ENCODE results near the gene FEV. TPM values are rescaled to one million over a fixed set of nuclear protein-coding genes. Genes with fewer than 3 reads are reported as not detected.

Gene FEV
- total and polyA plus RNA-seq, 11 donors, result not detected

- Histone ChIP-seq H3K27me3 (peaks cover 8 to 46% (median 20%) of the 10 kb centered on the region in 9 donors), H3K36me3 (no peaks in the 10 kb centered on the region), H3K27ac (no peak overlapping the region), H3K4me3 (no peak overlapping the region), H3K4me1 (no peaks in the 10 kb centered on the region), H3K9me3 (no peaks in the 10 kb centered on the region)
- ATAC-seq, result peak in 3 of 4 donors; percentile 80 to 89 (median 85)
- 40 to 64% (median 43%) methylated on average over 6 to 9 of the region's 9 CpGs for WGBS, 4 donors
- TF ChIP-seq POLR2A (IDR thresholded peaks at IDR 0.05) (no peak), CTCF (IDR thresholded peaks at IDR 0.05) (peak; percentile 88 to 98 (median 96))
- intact Hi-C loops (cut with DNase I), result loop anchor here in 3 of 10 donors (1.0 to 10.0 kb wide), 3 partner anchors 125 to 127 kb away; no protein-coding TSS in a partner anchor
- peak; percentile 68 to 85 (median 77) for DNase-seq
Measured at GRCh38 chr2:219029829-219030165, 44.8 kb upstream of the FEV start.

- DNase-seq (no peak), ATAC-seq (no peak)
- H3K4me1 ChIP-seq, result no peaks in the 10 kb centered on the region
- H3K9me3 ChIP-seq, result no peaks in the 10 kb centered on the region
- no peak overlapping the region for H3K4me3 ChIP-seq
- TF ChIP-seq CTCF (IDR thresholded peaks at IDR 0.05), result no peak
- no peak for TF ChIP-seq POLR2A (IDR thresholded peaks at IDR 0.05)
- peaks cover 8 to 40% (median 20%) of the 10 kb centered on the region in 9 donors for H3K27me3 ChIP-seq
- H3K36me3 ChIP-seq, result no peaks in the 10 kb centered on the region
- WGBS, 4 donors, result 69 to 72% (median 70%) methylated on average over 11 to 13 of the region's 13 CpGs
- H3K27ac ChIP-seq, result no peak overlapping the region
- intact Hi-C loops (cut with DNase I), result loop anchor here in 3 of 10 donors (1.0 to 10.0 kb wide), 3 partner anchors 125 to 128 kb away; no protein-coding TSS in a partner anchor
Measured at GRCh38 chr2:219028996-219029828, 44.2 kb upstream of the FEV start.

GRCh38 chr2:219028141-219028540 lies 43.2 kb upstream of the FEV start:
- H3K27me3 ChIP-seq, result peaks cover 8 to 43% (median 17%) of the 10 kb centered on the region in 9 donors
- no peak for TF ChIP-seq CTCF (IDR thresholded peaks at IDR 0.05)
- no peak for TF ChIP-seq POLR2A (IDR thresholded peaks at IDR 0.05)

GRCh38 chr2:219027511-219028055 lies 42.6 kb upstream of the FEV start:
- TF ChIP-seq CTCF (IDR thresholded peaks at IDR 0.05) (no peak), POLR2A (IDR thresholded peaks at IDR 0.05) (no peak)
- 88 to 94% (median 89%) methylated on average over 13 to 22 of the region's 22 CpGs for WGBS, 4 donors
- Histone ChIP-seq H3K9me3 (no peaks in the 10 kb centered on the region), H3K27me3 (peaks cover 8 to 38% (median 15%) of the 10 kb centered on the region in 9 donors), H3K4me1 (no peaks in the 10 kb centered on the region), H3K36me3 (no peaks in the 10 kb centered on the region), H3K4me3 (no peak overlapping the region), H3K27ac (no peak overlapping the region)
- ATAC-seq (no peak), DNase-seq (no peak)
- intact Hi-C loops (cut with DNase I), result loop anchor here in 2 of 10 donors (2.0 to 10.0 kb wide), 2 partner anchors 127 to 129 kb away; no protein-coding TSS in a partner anchor

More at GRCh38 chr2:219028141-219028540, 43.2 kb upstream of the FEV start:
- no peak for ATAC-seq
- no peaks in the 10 kb centered on the region for H3K4me1 ChIP-seq
- 71 to 75% (median 73%) methylated on average over 3 to 5 of the region's 5 CpGs for WGBS, 4 donors
- no peak for DNase-seq
- no peaks in the 10 kb centered on the region for H3K9me3 ChIP-seq
- H3K4me3 ChIP-seq, result no peak overlapping the region
- no peaks in the 10 kb centered on the region for H3K36me3 ChIP-seq
- intact Hi-C loops (cut with DNase I), result loop anchor here in 2 of 10 donors (2.0 to 10.0 kb wide), 2 partner anchors 127 to 129 kb away; no protein-coding TSS in a partner anchor
- H3K27ac ChIP-seq, result no peak overlapping the region
